Measurements from ENCODE around the gene ZNF786. TPM values are rescaled to one million over a fixed set of nuclear protein-coding genes. Genes with fewer than 3 reads are reported as not detected.

The ZNF786 gene
- polyA plus RNA-seq, 3 donors, result 0.84 to 2.6 (median 1.2) TPM

GRCh38 chr7:149104749-149105148 is 14.2 kb upstream of the ZNF786 start:
- Mint-ChIP-seq H3K27me3 (ENCODE audit: low read depth in 3 of 3) (no peaks in the 10 kb centered on the region), H3K4me1 (no peaks in the 10 kb centered on the region), H3K4me3 (no peak overlapping the region), H3K27ac (no peak overlapping the region), H3K9me3 (peaks cover 0 to 3% (median 0%) of the 10 kb centered on the region in 7 donors), H3K36me3 (no peaks in the 10 kb centered on the region)
- no peak for DNase-seq
- H4K20me1 ChIP-seq (ENCODE audit: insufficient read depth, low read length), result no peaks in the 10 kb centered on the region
- 98% methylated on average over 25 of the region's 25 CpGs for WGBS (ENCODE audit: insufficient coverage)
- H3K4me1 ChIP-seq (ENCODE audit: control insufficient read depth in 1 of 2, insufficient read depth in 2 of 2, low read length in 2 of 2), result no peaks in the 10 kb centered on the region
- no peak overlapping the region for H3K27ac ChIP-seq (ENCODE audit: low read depth in 1 of 2, low read length in 2 of 2)
- H3K4me3 ChIP-seq (replicated peaks in 1 of 3; ENCODE audit: low read depth in 2 of 3, low read length in 3 of 3), result no peak overlapping the region
- H3K9ac ChIP-seq (ENCODE audit: insufficient read depth, low read length, poor library complexity, severe bottlenecking), result no peak overlapping the region
- no peaks in the 10 kb centered on the region for H3K79me2 ChIP-seq (ENCODE audit: insufficient read depth, low read length)
- TF ChIP-seq CTCF (IDR thresholded peaks at IDR 0.05), result no peak
- intact Hi-C loops (cut with micrococcal nuclease), result no loop called here
- no peaks in the 10 kb centered on the region for H3K9me3 ChIP-seq (replicated peaks in 1 of 2; ENCODE audit: control insufficient read depth in 1 of 2, insufficient read depth in 1 of 2, low read length in 2 of 2)
- H2AFZ ChIP-seq (ENCODE audit: insufficient read depth, low read depth, low read length, poor library complexity, severe bottlenecking), result no peak overlapping the region
- no peaks in the 10 kb centered on the region for H3K27me3 ChIP-seq (ENCODE audit: control insufficient read depth in 2 of 2, insufficient read depth in 2 of 2, low read length in 2 of 2)
- H3K36me3 ChIP-seq (replicated peaks in 1 of 2; ENCODE audit: control insufficient read depth in 1 of 2, insufficient read depth in 2 of 2, low read length in 2 of 2), result no peaks in the 10 kb centered on the region
- no peak overlapping the region for H3K4me2 ChIP-seq (replicated peaks; ENCODE audit: extremely low read depth, low read length, poor library complexity, severe bottlenecking)

- peaks cover 0 to 3% (median 0%) of the 10 kb centered on the region in 7 donors for H3K9me3 Mint-ChIP-seq
- Histone ChIP-seq H2AFZ (ENCODE audit: insufficient read depth, low read depth, low read length, poor library complexity, severe bottlenecking) (no peak overlapping the region), H3K79me2 (ENCODE audit: insufficient read depth, low read length) (no peaks in the 10 kb centered on the region), H4K20me1 (ENCODE audit: insufficient read depth, low read length) (no peaks in the 10 kb centered on the region), H3K27ac (ENCODE audit: low read depth in 1 of 2, low read length in 2 of 2) (no peak overlapping the region), H3K9ac (ENCODE audit: insufficient read depth, low read length, poor library complexity, severe bottlenecking) (no peak overlapping the region), H3K9me3 (replicated peaks in 1 of 2; ENCODE audit: control insufficient read depth in 1 of 2, insufficient read depth in 1 of 2, low read length in 2 of 2) (no peaks in the 10 kb centered on the region), H3K4me1 (ENCODE audit: control insufficient read depth in 1 of 2, insufficient read depth in 2 of 2, low read length in 2 of 2) (no peaks in the 10 kb centered on the region), H3K36me3 (replicated peaks in 1 of 2; ENCODE audit: control insufficient read depth in 1 of 2, insufficient read depth in 2 of 2, low read length in 2 of 2) (no peaks in the 10 kb centered on the region), H3K4me3 (replicated peaks in 1 of 3; ENCODE audit: low read depth in 2 of 3, low read length in 3 of 3) (no peak overlapping the region), H3K27me3 (ENCODE audit: control insufficient read depth in 2 of 2, insufficient read depth in 2 of 2, low read length in 2 of 2) (no peaks in the 10 kb centered on the region), H3K4me2 (replicated peaks; ENCODE audit: extremely low read depth, low read length, poor library complexity, severe bottlenecking) (no peak overlapping the region)
- no peaks in the 10 kb centered on the region for H3K36me3 Mint-ChIP-seq
- DNase-seq, result no peak
- H3K4me1 Mint-ChIP-seq, result no peaks in the 10 kb centered on the region
- H3K27me3 Mint-ChIP-seq (ENCODE audit: low read depth in 3 of 3), result peaks cover 0 to 2% (median 0%) of the 10 kb centered on the region in 3 donors
- intact Hi-C loops (cut with micrococcal nuclease), result no loop called here
- WGBS (ENCODE audit: insufficient coverage), result 97% methylated on average over 35 of the region's 35 CpGs
- no peak overlapping the region for H3K27ac Mint-ChIP-seq
- H3K4me3 Mint-ChIP-seq, result no peak overlapping the region
- no peak for TF ChIP-seq CTCF (IDR thresholded peaks at IDR 0.05)
These were observed 13.7 kb upstream of the ZNF786 start for GRCh38 chr7:149104214-149104613.
